ENCODE data around the gene UBE2M.
A peak's percentile ranks its signal among the peaks of the same experiment; 100 is the strongest.

The UBE2M gene

GRCh38 chr19:58555369-58555885, 3.0 kb downstream of the UBE2M start:
- Histone ChIP-seq H3K18ac (ENCODE audit: low read depth in 1 of 2, low read length in 2 of 2) (peak overlapping the region; percentile 17 to 61), H3K9ac (ENCODE audit: low read length) (peak overlapping the region; percentile 93), H3K14ac (ENCODE audit: low read length in 2 of 2) (no peak overlapping the region), H2AK5ac (ENCODE audit: low read length, severe bottlenecking) (peak overlapping the region; percentile 0), H2BK120ac (ENCODE audit: low read depth, low read length) (no peak overlapping the region), H3K36me3 (ENCODE audit: control insufficient read depth in 1 of 2, insufficient read depth in 2 of 2, low read depth in 1 of 2, low read length in 2 of 2) (peaks cover 46 to 51% of the 10 kb centered on the region in 2 experiments), H3K4me1 (ENCODE audit: control insufficient read depth, insufficient read depth, low read depth, low read length) (peaks cover 37% of the 10 kb centered on the region), H3K79me1 (replicated peaks; ENCODE audit: low read length, poor library complexity, severe bottlenecking) (peaks cover 13% of the 10 kb centered on the region), H3K9me3 (ENCODE audit: control insufficient read depth, low read length) (no peaks in the 10 kb centered on the region), H3K27ac (ENCODE audit: low read length, poor library complexity, severe bottlenecking) (peak overlapping the region; percentile 82), H3K23ac (ENCODE audit: low read length in 2 of 2) (no peak overlapping the region), H2BK15ac (ENCODE audit: low read depth, poor library complexity, severe bottlenecking) (peak overlapping the region; percentile 49), H3K4ac (ENCODE audit: low read depth in 1 of 2, low read length in 2 of 2) (peak overlapping the region; percentile 55 to 57), H3K4me2 (ENCODE audit: low read length, poor library complexity, severe bottlenecking) (peak overlapping the region; percentile 71), H2BK12ac (ENCODE audit: low read length in 2 of 2) (peak overlapping the region in 1 of 2 experiments; percentile 17), H4K8ac (ENCODE audit: low read length) (peak overlapping the region; percentile 93), H4K91ac (ENCODE audit: low read length) (peak overlapping the region; percentile 11), H3K4me3 (ENCODE audit: insufficient read depth in 1 of 2, low read depth in 1 of 2, low read length in 2 of 2) (peak overlapping the region in 1 of 2 experiments; percentile 89), H2BK5ac (ENCODE audit: low read depth, low read length, poor library complexity, severe bottlenecking) (no peak overlapping the region), H2AFZ (ENCODE audit: low read depth, low read length) (no peak overlapping the region), H3K27me3 (ENCODE audit: control insufficient read depth in 1 of 2, insufficient read depth in 1 of 2, low read length in 2 of 2) (no peaks in the 10 kb centered on the region)
- DNase-seq, result no peak
- WGBS, result 61% methylated on average over 4 of the region's 4 CpGs

DNA sequence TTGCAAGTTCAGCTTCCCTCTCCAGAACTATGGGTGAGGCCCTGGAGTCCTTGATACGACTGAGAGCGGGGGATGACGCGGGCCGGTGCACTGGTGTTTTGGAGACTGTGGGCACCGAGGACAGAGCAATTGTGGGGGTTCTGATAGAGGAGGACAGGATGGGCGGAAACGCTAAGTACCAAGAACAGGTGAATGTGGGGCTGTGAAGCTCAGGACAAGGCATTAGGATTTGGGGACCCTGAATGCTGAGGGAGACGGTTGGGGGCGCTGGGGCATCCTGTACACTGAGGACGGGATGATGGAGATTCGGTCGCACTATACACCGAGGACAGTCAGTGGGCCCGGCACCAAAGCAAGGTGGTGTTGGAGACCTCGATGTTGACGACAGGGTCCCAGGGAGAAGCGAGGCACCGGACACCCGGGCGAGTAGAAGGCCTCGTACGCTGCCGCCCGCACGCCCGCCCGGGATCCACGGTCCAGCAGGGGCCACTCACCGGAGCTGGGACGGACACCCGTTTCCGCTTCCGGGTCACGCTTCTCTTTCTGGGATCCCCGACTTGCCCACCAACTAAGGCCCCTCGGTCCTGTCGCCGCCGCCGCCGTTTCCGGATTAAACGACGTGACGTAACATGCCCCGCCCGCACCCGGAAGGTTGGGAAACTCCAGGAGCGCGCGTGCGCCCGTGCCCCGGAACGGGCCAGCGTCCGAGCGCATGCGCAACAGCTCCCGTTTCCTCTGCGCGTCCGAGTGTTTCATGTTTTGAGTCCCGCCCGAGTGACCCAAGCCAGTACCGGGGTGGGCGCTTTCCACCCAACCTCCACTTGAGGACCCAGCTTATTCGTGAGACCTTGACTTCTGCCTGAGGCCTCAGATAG, 3.7 kb downstream of the UBE2M start, which contains the start of gene CHMP2A:
Gene CHMP2A (minus strand): TSS at position 612 of the 875 bp plus-strand sequence. CDS start 893 bp downstream, outside the sequence.
- Histone ChIP-seq H3K4ac (ENCODE audit: low read depth in 1 of 2, low read length in 2 of 2) (peak within 1 kb of the TSS; percentile 90 to 96), H3K79me1 (replicated peaks; ENCODE audit: low read length, poor library complexity, severe bottlenecking) (peaks cover 16% of the 10 kb centered on the region), H2BK15ac (ENCODE audit: low read depth, poor library complexity, severe bottlenecking) (peak within 1 kb of the TSS; percentile 50), H3K4me3 (ENCODE audit: insufficient read depth in 1 of 2, low read depth in 1 of 2, low read length in 2 of 2) (peak within 1 kb of the TSS; percentile 78 to 89), H3K27ac (ENCODE audit: low read length, poor library complexity, severe bottlenecking) (peak within 1 kb of the TSS; percentile 93), H3K4me2 (ENCODE audit: low read length, poor library complexity, severe bottlenecking) (peak within 1 kb of the TSS; percentile 83), H3K9ac (ENCODE audit: low read length) (peak within 1 kb of the TSS; percentile 93), H3K36me3 (ENCODE audit: control insufficient read depth in 1 of 2, insufficient read depth in 2 of 2, low read depth in 1 of 2, low read length in 2 of 2) (peaks cover 53 to 58% of the 10 kb centered on the region in 2 experiments), H4K91ac (ENCODE audit: low read length) (peak within 1 kb of the TSS; percentile 96), H3K23ac (ENCODE audit: low read length in 2 of 2) (no peak within 1 kb of the TSS), H2AFZ (ENCODE audit: low read depth, low read length) (peak within 1 kb of the TSS; percentile 68), H3K14ac (ENCODE audit: low read length in 2 of 2) (peak within 1 kb of the TSS in 1 of 2 experiments; percentile 80), H3K27me3 (ENCODE audit: control insufficient read depth in 1 of 2, insufficient read depth in 1 of 2, low read length in 2 of 2) (no peaks in the 10 kb centered on the region), H3K9me3 (ENCODE audit: control insufficient read depth, low read length) (no peaks in the 10 kb centered on the region), H2BK12ac (ENCODE audit: low read length in 2 of 2) (peak within 1 kb of the TSS; percentile 37 to 55), H2BK120ac (ENCODE audit: low read depth, low read length) (peak within 1 kb of the TSS; percentile 59), H3K18ac (ENCODE audit: low read depth in 1 of 2, low read length in 2 of 2) (peak within 1 kb of the TSS; percentile 88 to 95), H2BK5ac (ENCODE audit: low read depth, low read length, poor library complexity, severe bottlenecking) (no peak within 1 kb of the TSS), H2AK5ac (ENCODE audit: low read length, severe bottlenecking) (peak within 1 kb of the TSS; percentile 92), H3K4me1 (ENCODE audit: control insufficient read depth, insufficient read depth, low read depth, low read length) (peaks cover 31% of the 10 kb centered on the region), H4K8ac (ENCODE audit: low read length) (peak within 1 kb of the TSS; percentile 97)
- peak; percentile 97 for DNase-seq
- WGBS, result 2% methylated on average over 69 of the region's 69 CpGs

DNA sequence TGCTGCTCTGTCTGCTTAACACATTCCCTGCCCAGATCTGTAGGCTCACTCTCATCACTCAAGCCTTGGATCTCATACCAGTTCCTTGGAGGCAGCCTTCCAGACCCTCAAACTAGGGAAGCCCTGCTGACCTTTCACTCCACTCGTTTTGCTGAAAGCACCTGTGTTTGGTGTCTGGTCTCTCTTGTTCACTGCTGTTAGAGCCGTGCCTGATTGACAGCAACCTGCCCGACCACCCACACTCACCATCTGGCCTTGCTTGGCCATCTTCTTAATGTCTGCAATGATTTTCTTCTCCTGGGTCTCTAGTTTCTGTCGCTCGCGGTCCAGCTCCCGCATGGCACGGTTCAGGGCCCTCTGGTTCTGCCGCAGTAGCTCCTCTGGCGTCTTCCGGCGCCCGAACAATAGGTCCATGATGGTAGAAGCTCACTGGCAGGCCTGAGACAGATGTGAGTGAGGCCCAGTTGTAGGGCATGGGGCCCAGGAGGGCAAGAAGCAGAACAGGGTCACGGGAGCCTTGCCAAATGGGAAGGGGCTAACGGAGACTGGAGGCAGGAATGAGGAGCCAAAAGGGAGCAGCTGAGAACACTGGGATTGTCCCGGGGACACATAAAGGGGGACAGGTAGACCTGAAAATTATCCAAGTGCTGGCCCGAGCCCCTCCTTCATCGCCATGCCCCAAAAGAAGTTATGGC, 4.5 kb downstream of the UBE2M start:
- no peaks in the 10 kb centered on the region for H3K9me3 ChIP-seq (ENCODE audit: control insufficient read depth, low read length)
- H2BK12ac ChIP-seq (ENCODE audit: low read length in 2 of 2), result peak overlapping the region in 1 of 2 experiments; percentile 55
- 77% methylated on average over 18 of the region's 18 CpGs for WGBS
- H3K79me1 ChIP-seq (replicated peaks; ENCODE audit: low read length, poor library complexity, severe bottlenecking), result peaks cover 17% of the 10 kb centered on the region
- peak overlapping the region; percentile 83 for H3K4me2 ChIP-seq (ENCODE audit: low read length, poor library complexity, severe bottlenecking)
- H4K8ac ChIP-seq (ENCODE audit: low read length), result peak overlapping the region; percentile 97
- peak overlapping the region; percentile 19 for H2BK15ac ChIP-seq (ENCODE audit: low read depth, poor library complexity, severe bottlenecking)
- no peak overlapping the region for H2BK5ac ChIP-seq (ENCODE audit: low read depth, low read length, poor library complexity, severe bottlenecking)
- H3K18ac ChIP-seq (ENCODE audit: low read depth in 1 of 2, low read length in 2 of 2), result peak overlapping the region; percentile 88 to 95
- no peak for DNase-seq
- peak overlapping the region; percentile 90 to 96 for H3K4ac ChIP-seq (ENCODE audit: low read depth in 1 of 2, low read length in 2 of 2)
- H3K4me1 ChIP-seq (ENCODE audit: control insufficient read depth, insufficient read depth, low read depth, low read length), result peaks cover 33% of the 10 kb centered on the region
- peaks cover 61 to 66% of the 10 kb centered on the region in 2 experiments for H3K36me3 ChIP-seq (ENCODE audit: control insufficient read depth in 1 of 2, insufficient read depth in 2 of 2, low read depth in 1 of 2, low read length in 2 of 2)
- peak overlapping the region; percentile 96 for H4K91ac ChIP-seq (ENCODE audit: low read length)
- peak overlapping the region; percentile 92 for H2AK5ac ChIP-seq (ENCODE audit: low read length, severe bottlenecking)
- peak overlapping the region; percentile 93 for H3K9ac ChIP-seq (ENCODE audit: low read length)
- H2BK120ac ChIP-seq (ENCODE audit: low read depth, low read length), result peak overlapping the region; percentile 59
- peak overlapping the region; percentile 78 to 89 for H3K4me3 ChIP-seq (ENCODE audit: insufficient read depth in 1 of 2, low read depth in 1 of 2, low read length in 2 of 2)
- H3K27ac ChIP-seq (ENCODE audit: low read length, poor library complexity, severe bottlenecking), result peak overlapping the region; percentile 93
- H2AFZ ChIP-seq (ENCODE audit: low read depth, low read length), result no peak overlapping the region
- H3K23ac ChIP-seq (ENCODE audit: low read length in 2 of 2), result peak overlapping the region in 1 of 2 experiments; percentile 35
- no peak overlapping the region for H3K14ac ChIP-seq (ENCODE audit: low read length in 2 of 2)
- H3K27me3 ChIP-seq (ENCODE audit: control insufficient read depth in 1 of 2, insufficient read depth in 1 of 2, low read length in 2 of 2), result no peaks in the 10 kb centered on the region

All from mesenchymal stem cell (in vitro differentiated cells and primary cell).